ENCODE results near the gene POU2AF1. TPM values are rescaled to one million over a fixed set of nuclear protein-coding genes. Genes with fewer than 3 reads are reported as not detected.

Gene POU2AF1
- total RNA-seq, 1 donor from 2014 or later, result not detected

- Mint-ChIP-seq H3K27ac (ENCODE audit: unreplicated experiment) (no peak overlapping the region), H3K36me3 (ENCODE audit: unreplicated experiment) (no peaks in the 10 kb centered on the region), H3K27me3 (ENCODE audit: unreplicated experiment) (peaks cover 2% of the 10 kb centered on the region), H3K9me3 (ENCODE audit: unreplicated experiment) (peaks cover 5% of the 10 kb centered on the region), H3K4me1 (ENCODE audit: low read depth, unreplicated experiment) (no peaks in the 10 kb centered on the region), H3K4me3 (ENCODE audit: unreplicated experiment) (no peak overlapping the region)
- no peak for DNase-seq
- no peak for TF ChIP-seq CTCF (IDR thresholded peaks at IDR 0.05; ENCODE audit: partially characterized antibody, unreplicated experiment)
These were observed 8.0 kb downstream of the POU2AF1 start for GRCh38 chr11:111370902-111371578.

GRCh38 chr11:111370270-111370901 is 8.7 kb downstream of the POU2AF1 start:
- H3K4me3 Mint-ChIP-seq (ENCODE audit: unreplicated experiment), result no peak overlapping the region
- H3K36me3 Mint-ChIP-seq (ENCODE audit: unreplicated experiment), result no peaks in the 10 kb centered on the region
- H3K27me3 Mint-ChIP-seq (ENCODE audit: unreplicated experiment), result peaks cover 2% of the 10 kb centered on the region
- no peak overlapping the region for H3K27ac Mint-ChIP-seq (ENCODE audit: unreplicated experiment)
- TF ChIP-seq CTCF (IDR thresholded peaks at IDR 0.05; ENCODE audit: partially characterized antibody, unreplicated experiment), result no peak
- DNase-seq, result no peak
- H3K9me3 Mint-ChIP-seq (ENCODE audit: unreplicated experiment), result peaks cover 5% of the 10 kb centered on the region
- H3K4me1 Mint-ChIP-seq (ENCODE audit: low read depth, unreplicated experiment), result no peaks in the 10 kb centered on the region

GRCh38 chr11:111368285-111368560 is 10.9 kb downstream of the POU2AF1 start:
- peaks cover 5% of the 10 kb centered on the region for H3K9me3 Mint-ChIP-seq (ENCODE audit: unreplicated experiment)
- H3K27ac Mint-ChIP-seq (ENCODE audit: unreplicated experiment), result no peak overlapping the region
- H3K4me3 Mint-ChIP-seq (ENCODE audit: unreplicated experiment), result no peak overlapping the region
- no peak for TF ChIP-seq CTCF (IDR thresholded peaks at IDR 0.05; ENCODE audit: partially characterized antibody, unreplicated experiment)
- no peak for DNase-seq
- no peaks in the 10 kb centered on the region for H3K36me3 Mint-ChIP-seq (ENCODE audit: unreplicated experiment)
- H3K4me1 Mint-ChIP-seq (ENCODE audit: low read depth, unreplicated experiment), result no peaks in the 10 kb centered on the region
- H3K27me3 Mint-ChIP-seq (ENCODE audit: unreplicated experiment), result peaks cover 2% of the 10 kb centered on the region

- Mint-ChIP-seq H3K4me3 (ENCODE audit: unreplicated experiment) (no peak overlapping the region), H3K9me3 (ENCODE audit: unreplicated experiment) (peaks cover 5% of the 10 kb centered on the region), H3K4me1 (ENCODE audit: low read depth, unreplicated experiment) (no peaks in the 10 kb centered on the region), H3K36me3 (ENCODE audit: unreplicated experiment) (no peaks in the 10 kb centered on the region), H3K27me3 (ENCODE audit: unreplicated experiment) (peaks cover 2% of the 10 kb centered on the region), H3K27ac (ENCODE audit: unreplicated experiment) (no peak overlapping the region)
- no peak for DNase-seq
- no peak for TF ChIP-seq CTCF (IDR thresholded peaks at IDR 0.05; ENCODE audit: partially characterized antibody, unreplicated experiment)
These were observed 11.4 kb downstream of the POU2AF1 start for GRCh38 chr11:111367411-111368284.
